KMS-11 (cell line): ENCODE measurements around the gene BTN2A1.
"Not testable (repeated sequence)": the region's sequence is repeated elsewhere in the genome, so short reads cannot be mapped to it uniquely, and the experiment has no call there.

Experiments
- H2AFZ ChIP-seq: fragments of 200-600 bp; sonication (generic); 2 replicates; pipeline ENCODE4 v1.6.1; 2016; ENCODE audit warnings: antibody characterized with exemption, mixed run types, low read depth
- H3K27ac ChIP-seq: fragments of 200-600 bp; sonication (generic); 2 replicates; pipeline ENCODE4 v1.6.1; 2016; ENCODE audit warnings: mild to moderate bottlenecking, mixed run types
- H3K27me3 ChIP-seq: fragments of 200-600 bp; sonication (generic); 2 replicates; pipeline ENCODE4 v1.6.1; 2017; ENCODE audit warnings: mild to moderate bottlenecking, low read depth, mixed run types, moderate library complexity; ENCODE audit not compliant: insufficient read depth
- H3K36me3 ChIP-seq: fragments of 200-600 bp; sonication (generic); 2 replicates; pipeline ENCODE4 v1.6.1; 2017; ENCODE audit warnings: mild to moderate bottlenecking, mixed run types; ENCODE audit not compliant: insufficient read depth
- H3K4me1 ChIP-seq: fragments of 200-600 bp; sonication (generic); 2 replicates; pipeline ENCODE4 v1.6.1; 2016; ENCODE audit warnings: mild to moderate bottlenecking, low read depth, mixed run types; ENCODE audit not compliant: poor library complexity, severe bottlenecking
- H3K4me2 ChIP-seq: fragments of 200-600 bp; sonication (generic); 2 replicates; pipeline ENCODE4 v1.7.0; 2016; ENCODE audit warnings: mild to moderate bottlenecking, mixed run types
- H3K4me3 ChIP-seq: fragments of 200-600 bp; sonication (generic); IDR thresholded peaks from 2 replicates; pipeline ENCODE4 v1.6.1; 2017; ENCODE audit warnings: low read depth, low read length, mixed read lengths; ENCODE audit not compliant: insufficient read depth
- H3K79me2 ChIP-seq: fragments of 200-600 bp; sonication (generic); 2 replicates; pipeline ENCODE4 v1.6.1; 2016; ENCODE audit warnings: low read depth, mixed run types; ENCODE audit not compliant: insufficient read depth
- H3K9ac ChIP-seq: fragments of 200-600 bp; sonication (generic); 2 replicates; pipeline ENCODE4 v1.6.1; 2016; ENCODE audit warnings: mild to moderate bottlenecking, mixed run types
- H4K20me1 ChIP-seq: fragments of 200-600 bp; sonication (generic); 2 replicates; pipeline ENCODE4 v1.6.1; 2016; ENCODE audit warnings: mild to moderate bottlenecking, mixed run types; ENCODE audit not compliant: insufficient read depth
- CTCF ChIP-seq: fragments of 200-600 bp; sonication (generic); conservative IDR thresholded peaks from 2 replicates; pipeline ENCODE4 v1.6.1; 2017; ENCODE audit warnings: low read depth, mild to moderate bottlenecking, antibody characterized with exemption, low read length, moderate library complexity, mixed read lengths

The BTN2A1 gene

DNA sequence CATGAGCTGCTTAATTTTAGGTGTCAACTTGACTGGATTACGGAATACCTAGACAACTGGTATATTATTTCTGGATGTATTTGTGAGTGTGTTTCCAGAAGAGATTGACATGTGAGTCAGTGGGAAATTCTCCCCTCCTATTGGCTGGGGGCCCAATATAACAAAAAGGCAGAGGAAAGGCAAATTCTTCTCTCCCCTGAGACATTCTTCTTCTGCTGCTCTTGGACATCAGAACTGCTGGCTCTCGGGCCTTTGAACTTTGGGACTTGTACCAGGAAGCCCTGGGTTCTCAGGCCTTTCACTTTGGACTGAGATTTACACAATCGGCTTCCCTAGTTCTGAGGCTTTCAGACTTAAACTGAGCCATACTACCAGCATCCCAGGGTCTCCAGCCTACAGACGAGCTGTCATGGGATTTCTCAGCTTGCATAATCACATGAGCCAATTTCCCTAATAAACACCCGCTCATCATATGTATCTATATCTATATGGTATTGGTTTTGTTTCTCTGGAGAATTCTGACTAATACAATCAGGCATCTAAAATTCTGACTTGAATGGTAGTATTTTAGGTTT is 25.0 kb upstream of the BTN2A1 start:
- Histone ChIP-seq H3K4me1 (no peaks in the 10 kb centered on the region), H3K4me2 (no peak overlapping the region), H3K27me3 (no peaks in the 10 kb centered on the region), H3K27ac (no peak overlapping the region), H3K79me2 (no peaks in the 10 kb centered on the region), H2AFZ (no peak overlapping the region), H3K4me3 (no peak overlapping the region), H4K20me1 (no peaks in the 10 kb centered on the region), H3K36me3 (no peaks in the 10 kb centered on the region), H3K9ac (no peak overlapping the region)
- no peak for TF ChIP-seq CTCF

DNA sequence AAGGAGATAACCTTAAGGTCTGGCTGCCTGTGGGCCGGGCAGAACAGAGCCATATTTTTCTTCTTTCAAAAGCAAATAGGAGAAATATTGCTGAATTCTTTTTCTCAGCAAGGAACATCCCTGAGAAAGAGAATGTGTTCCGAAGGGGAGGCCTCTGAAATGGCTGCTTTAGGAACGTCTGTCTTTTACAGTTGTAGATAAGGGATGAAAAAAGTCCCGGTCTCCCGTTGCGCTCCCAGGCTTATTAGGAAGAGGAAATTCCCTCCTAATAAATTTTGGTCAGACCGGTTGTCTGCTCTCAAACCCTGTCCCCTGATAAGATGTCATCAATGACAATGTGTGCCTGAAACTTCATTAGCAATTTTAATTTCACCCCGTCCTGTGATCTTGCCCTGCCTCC is 24.1 kb upstream of the BTN2A1 start:
- not testable (repeated sequence) for H2AFZ ChIP-seq, H4K20me1 ChIP-seq, H3K4me1 ChIP-seq, H3K4me2 ChIP-seq, H3K79me2 ChIP-seq, H3K4me3 ChIP-seq, H3K27ac ChIP-seq, H3K27me3 ChIP-seq, H3K36me3 ChIP-seq, H3K9ac ChIP-seq

DNA sequence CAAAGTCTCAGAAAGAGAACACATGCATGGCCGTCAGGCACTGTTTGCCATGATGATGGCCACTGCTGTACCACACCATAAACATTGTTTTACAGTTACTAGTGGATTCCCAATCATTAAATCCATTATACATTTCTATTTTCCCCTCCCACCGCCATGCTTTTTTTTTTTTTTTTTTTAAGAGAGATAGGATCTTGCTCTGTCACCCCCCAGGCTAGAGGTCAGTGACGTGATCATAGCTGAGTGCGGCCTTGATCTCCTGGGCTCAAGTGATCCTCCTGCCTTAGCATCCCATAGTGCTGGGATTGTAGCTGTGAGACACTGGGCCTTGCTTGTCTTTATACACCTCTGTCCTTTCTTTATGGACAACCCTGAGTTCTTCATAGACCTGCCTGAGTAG is 21.7 kb upstream of the BTN2A1 start:
- Histone ChIP-seq H3K36me3 (no peaks in the 10 kb centered on the region), H3K4me2 (no peak overlapping the region)

GRCh38 chr6:26437550-26437949 is 20.2 kb upstream of the BTN2A1 start:
- no peak overlapping the region for H3K4me3 ChIP-seq
- no peaks in the 10 kb centered on the region for H4K20me1 ChIP-seq
- H3K27me3 ChIP-seq: no peaks in the 10 kb centered on the region
- H3K27ac ChIP-seq: no peak overlapping the region
- H3K4me2 ChIP-seq: no peak overlapping the region
- no peak for TF ChIP-seq CTCF
- no peak overlapping the region for H3K9ac ChIP-seq
- H3K4me1 ChIP-seq: peaks cover 8% of the 10 kb centered on the region
- no peaks in the 10 kb centered on the region for H3K79me2 ChIP-seq
- no peak overlapping the region for H2AFZ ChIP-seq
- H3K36me3 ChIP-seq: no peaks in the 10 kb centered on the region

More for the DNA sequence above, 21.7 kb upstream of the BTN2A1 start:
- no peaks in the 10 kb centered on the region for H3K27me3 ChIP-seq
- TF ChIP-seq CTCF: no peak
- no peak overlapping the region for H3K9ac ChIP-seq
- peaks cover 8% of the 10 kb centered on the region for H3K4me1 ChIP-seq
- no peak overlapping the region for H2AFZ ChIP-seq
- no peak overlapping the region for H3K4me3 ChIP-seq
- no peak overlapping the region for H3K27ac ChIP-seq
- no peaks in the 10 kb centered on the region for H4K20me1 ChIP-seq
- no peaks in the 10 kb centered on the region for H3K79me2 ChIP-seq

GRCh38 chr6:26438000-26438399 is 19.8 kb upstream of the BTN2A1 start:
- no peaks in the 10 kb centered on the region for H3K36me3 ChIP-seq
- H3K4me3 ChIP-seq: no peak overlapping the region
- peaks cover 8% of the 10 kb centered on the region for H3K4me1 ChIP-seq
- H3K9ac ChIP-seq: no peak overlapping the region
- no peak overlapping the region for H2AFZ ChIP-seq
- no peak for TF ChIP-seq CTCF
- no peaks in the 10 kb centered on the region for H4K20me1 ChIP-seq
- H3K79me2 ChIP-seq: no peaks in the 10 kb centered on the region
- H3K27ac ChIP-seq: no peak overlapping the region
- H3K27me3 ChIP-seq: no peaks in the 10 kb centered on the region
- H3K4me2 ChIP-seq: no peak overlapping the region
